Measurements from ENCODE around the gene AOPEP.

DNA sequence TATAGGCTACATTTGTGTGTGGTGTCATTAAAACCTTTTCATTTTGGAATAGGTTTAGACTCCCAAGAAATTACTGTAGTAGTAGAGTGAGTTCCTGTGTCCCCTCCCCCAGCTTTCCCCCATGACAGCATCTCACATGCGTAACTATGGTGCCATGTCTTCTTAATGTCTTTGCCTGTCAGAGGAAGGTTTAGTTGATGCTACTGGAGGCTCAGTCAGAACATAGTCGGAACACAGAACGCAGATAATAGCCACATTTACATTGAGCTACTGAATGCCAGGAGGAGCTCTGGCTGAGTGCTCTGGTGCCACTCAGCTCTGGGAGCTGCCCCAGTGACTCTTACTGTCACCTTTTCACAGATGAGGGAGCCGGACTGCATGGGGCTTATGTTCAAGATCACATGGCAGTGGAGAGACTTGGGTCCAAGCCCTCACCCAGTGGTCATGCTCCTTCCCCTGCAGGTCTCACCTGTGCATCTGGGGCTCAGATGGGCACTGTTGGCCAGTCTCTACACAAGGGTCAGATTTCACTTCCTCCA is 223.6 kb downstream of the AOPEP start:
- TF ChIP-seq CTCF (IDR thresholded peaks at IDR 0.05) = no peak
- TF ChIP-seq POLR2A (IDR thresholded peaks at IDR 0.05) = no peak

All from uterus (tissue), 2 donors.